Stimulated activated CD8-positive, alpha-beta memory T cell treated with anti-CD3 and anti-CD28 coated beads, Interleukin-4, amount 100 ng/mL, for 24 hours (primary cell): Measurements from ENCODE around the gene KLC1.
A peak's percentile ranks its signal among the peaks of the same experiment; 100 is the strongest.
"Not testable (repeated sequence)": the region's sequence is repeated elsewhere in the genome, so short reads cannot be mapped to it uniquely, and the experiment has no call there.

ENCODE experiments used
- DNase-seq: peaks from one replicate; pipeline ENCODE4 v3.0.0-alpha.2; 2020; ENCODE audit warnings: low read depth

Gene KLC1

DNA sequence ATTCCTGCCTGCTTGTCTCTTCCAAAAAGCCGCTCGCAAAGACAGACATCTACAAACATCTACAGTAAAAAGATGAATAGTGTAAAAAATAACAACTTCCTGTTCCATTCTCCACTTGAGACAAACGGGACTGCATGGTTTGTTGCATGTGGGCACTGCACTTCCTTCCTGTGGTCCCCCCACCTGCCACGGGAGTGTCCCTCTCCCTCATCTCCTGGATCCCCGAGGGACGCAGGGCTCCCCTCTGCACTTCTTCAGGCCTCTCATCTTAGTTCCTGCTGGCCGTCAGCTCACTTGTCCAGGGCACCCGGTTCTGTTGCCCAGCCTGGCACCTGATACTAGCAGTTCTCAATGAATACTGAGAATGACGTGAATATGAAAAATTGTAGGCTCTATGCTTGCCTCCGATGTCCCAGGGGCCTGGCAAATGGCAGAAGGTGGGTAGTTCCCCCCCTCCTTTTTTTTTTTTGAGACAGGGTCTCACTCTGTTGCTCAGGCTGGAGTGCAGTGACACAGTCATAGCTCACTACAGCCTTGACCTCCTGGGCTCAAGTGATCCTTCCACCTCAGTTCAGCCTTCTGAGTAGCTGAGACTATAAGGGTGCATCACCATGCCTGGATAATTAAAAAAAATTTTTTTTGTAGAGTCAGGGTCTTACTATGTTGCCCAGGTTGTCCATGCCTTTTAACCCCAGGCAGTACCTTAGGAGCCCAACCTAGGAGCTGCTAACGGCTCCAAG lies 3.5 kb upstream of the KLC1 start:
- DNase-seq, result no peak

DNA sequence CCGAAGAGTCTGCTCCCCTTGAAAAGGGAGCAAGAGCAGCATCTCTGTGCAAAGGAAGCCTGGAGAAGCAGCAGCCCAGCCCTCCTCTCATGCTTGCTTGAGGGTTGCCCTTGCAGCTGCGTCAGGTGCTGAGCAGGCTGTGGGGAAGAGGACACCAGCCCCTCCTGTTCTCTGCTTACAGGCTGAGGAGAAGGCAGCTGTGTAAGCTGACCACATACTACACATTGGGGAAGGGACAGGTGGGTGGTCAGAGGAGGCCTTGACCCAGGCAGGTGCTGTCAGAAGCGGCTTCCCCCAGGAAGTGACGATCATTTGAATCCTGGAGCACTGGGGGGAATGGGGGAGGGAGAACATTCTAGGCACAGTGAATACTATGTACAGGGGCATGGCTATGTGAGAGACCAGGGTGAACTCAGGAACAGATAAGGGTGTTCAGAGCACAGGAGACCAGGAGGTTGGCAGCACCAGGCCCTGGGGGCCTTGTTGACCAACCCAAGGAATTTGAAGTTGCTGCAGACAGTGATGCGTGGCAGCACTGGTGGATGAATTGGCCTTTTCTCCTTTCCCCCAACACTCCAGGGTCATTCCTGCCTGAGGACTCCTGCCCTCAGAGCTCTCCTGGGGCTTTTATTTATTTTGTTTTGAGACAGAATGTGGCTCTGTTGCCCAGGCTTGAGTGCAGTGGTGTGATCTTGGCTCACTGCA lies 2.7 kb upstream of the KLC1 start:
- no peak for DNase-seq

- DNase-seq, result no peak
These were observed 1.7 kb upstream of the KLC1 start for GRCh38 chr14:103627073-103628025.

DNA sequence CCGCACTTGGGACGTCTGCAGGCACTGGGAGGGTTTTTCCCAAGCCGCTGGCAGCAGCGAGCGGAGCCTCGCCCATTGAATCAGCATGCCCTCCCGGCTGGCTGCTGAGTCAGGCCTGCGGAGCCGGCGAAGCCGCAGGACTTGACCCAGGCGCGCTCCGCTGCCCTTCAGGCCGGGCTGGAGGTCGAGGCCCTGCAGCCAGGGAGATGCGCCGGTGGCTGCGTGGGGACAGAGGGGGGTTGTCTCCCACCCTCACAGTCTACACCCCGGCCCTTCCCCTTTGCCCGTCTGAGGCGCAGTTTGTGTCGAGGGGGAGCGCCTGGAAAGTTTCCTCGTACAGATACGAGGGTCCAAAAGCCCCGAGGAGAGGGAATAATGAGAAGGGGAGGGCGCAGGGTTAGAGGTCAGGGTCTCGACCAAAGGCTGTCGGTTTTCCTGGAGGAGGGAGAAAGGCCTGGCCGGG lies 759 bp upstream of the KLC1 start:
- DNase-seq, result no peak

- DNase-seq, result peak; percentile 36
These were observed 601 bp downstream of the KLC1 start for GRCh38 chr14:103629503-103630121.

DNA sequence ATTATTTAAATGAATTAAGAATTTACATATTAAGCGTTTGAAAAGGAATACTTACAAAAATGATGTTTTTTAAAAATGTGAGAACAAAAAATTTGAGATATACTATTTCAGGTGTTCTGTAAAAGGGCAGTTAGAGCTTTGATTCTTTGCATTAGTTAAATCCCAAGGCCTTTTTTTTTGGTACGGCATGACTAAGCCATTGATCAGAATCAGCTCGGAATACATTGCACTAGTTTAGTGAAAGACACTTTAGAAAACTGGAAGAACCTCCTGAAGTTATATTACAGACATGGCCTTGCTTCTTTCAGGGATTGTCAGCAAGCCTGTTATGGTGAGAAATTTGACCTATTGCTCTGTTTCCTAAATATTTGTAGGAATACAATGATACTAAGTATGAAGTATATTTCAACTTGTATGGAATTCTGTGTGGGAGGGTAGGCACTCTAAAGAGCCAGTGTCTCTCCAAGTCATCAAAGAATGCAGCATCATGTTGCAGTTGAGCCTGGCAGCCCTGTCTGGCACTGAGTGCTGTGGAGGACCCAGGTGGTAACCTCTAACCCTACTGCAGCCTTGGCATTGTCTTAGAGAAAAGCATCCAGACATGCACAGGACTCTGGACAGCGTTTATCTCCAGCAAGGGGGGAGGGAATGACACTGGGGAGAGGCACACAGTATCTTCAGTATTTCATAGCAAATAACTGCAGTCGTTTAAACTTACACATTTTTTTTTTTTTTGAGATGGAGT lies 1.5 kb downstream of the KLC1 start:
- DNase-seq, result no peak

DNA sequence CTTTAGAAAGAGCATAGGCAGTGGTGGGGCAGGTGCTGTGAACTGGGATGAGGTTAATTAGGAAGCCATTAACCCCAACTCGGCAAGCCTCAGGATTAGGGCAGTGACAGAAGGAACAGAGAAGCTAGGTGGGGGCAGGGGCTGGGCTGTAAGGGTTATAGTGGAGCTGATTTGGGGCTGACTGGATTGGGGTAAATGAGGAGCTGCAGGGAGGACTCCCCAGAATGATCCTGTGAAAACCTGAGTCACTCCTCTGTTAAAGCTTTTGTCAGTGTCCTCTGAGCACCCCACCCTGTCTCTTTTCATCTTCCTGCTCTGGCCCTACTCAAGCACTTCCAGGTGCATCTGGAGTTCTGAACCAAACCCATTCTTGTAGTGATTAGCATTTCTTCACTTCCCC lies 4.4 kb downstream of the KLC1 start:
- no peak for DNase-seq

- DNase-seq, result no peak
These were observed 5.1 kb downstream of the KLC1 start for GRCh38 chr14:103634156-103634555.

DNA sequence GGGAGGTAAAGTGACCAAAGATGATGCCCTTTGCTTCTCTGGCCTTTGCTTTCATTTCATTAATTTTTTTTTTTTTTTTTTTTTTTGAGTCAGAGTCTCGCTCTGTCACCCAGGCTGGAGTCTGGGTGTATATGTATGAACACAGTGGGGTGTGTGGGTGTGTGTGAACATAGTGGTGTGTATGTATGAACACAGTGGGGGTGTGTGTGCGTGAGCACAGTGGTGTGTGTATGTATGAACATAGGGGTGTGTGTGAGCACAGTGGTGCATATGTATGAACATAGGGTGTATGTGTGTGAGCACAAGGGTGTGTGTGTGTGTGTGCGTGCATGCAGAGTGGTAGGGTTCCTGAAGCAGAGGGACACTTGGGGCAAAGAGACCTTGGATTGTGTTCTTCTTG lies 9.6 kb downstream of the KLC1 start:
- DNase-seq, result no peak

GRCh38 chr14:103641161-103641560 lies 12.2 kb downstream of the KLC1 start:
- no peak for DNase-seq

DNA sequence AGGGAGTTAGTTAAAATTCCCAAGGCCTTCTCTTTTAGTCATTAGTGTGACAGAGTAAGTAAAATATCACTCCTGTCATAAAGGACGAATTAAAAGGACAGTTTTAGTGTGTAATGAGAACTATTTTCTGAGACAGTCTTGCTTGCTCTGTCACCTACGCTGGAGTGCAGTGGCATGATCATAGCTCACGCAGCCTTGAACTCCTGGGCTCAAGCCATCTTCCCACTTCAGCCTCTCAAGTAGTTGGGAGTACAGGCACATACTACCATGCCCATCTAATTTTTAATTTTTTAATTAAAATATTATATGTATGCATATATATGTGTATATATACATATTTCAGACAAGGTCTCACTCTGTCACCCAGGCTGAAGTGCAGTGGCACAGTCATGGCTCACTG lies 17.2 kb downstream of the KLC1 start:
- no peak for DNase-seq

- no peak for DNase-seq
These were observed 20.0 kb downstream of the KLC1 start for GRCh38 chr14:103649001-103649400.

- no peak for DNase-seq
These were observed 21.2 kb downstream of the KLC1 start for GRCh38 chr14:103650213-103650612.

- DNase-seq, result no peak
These were observed 22.6 kb downstream of the KLC1 start for GRCh38 chr14:103651585-103651984.

DNA sequence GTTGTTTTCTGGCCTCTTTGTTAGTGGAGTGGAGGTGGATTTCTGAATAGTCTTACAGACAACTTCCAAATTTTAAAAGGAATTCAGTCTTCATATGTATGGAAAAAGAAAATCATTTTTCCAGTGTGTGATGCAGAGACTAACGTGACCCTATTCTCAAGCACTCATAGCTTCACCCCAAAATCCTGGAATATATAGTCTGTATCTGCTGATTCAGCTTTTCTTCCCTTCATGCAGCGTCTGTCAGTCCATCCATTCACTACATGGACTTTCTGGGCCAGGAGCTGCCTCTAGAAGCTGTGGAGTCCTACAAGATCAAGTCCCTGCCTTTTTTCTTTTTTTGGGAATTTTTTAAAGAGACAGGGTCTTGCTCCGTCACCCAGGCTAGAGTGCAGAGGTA lies 23.8 kb downstream of the KLC1 start:
- DNase-seq, result no peak

DNA sequence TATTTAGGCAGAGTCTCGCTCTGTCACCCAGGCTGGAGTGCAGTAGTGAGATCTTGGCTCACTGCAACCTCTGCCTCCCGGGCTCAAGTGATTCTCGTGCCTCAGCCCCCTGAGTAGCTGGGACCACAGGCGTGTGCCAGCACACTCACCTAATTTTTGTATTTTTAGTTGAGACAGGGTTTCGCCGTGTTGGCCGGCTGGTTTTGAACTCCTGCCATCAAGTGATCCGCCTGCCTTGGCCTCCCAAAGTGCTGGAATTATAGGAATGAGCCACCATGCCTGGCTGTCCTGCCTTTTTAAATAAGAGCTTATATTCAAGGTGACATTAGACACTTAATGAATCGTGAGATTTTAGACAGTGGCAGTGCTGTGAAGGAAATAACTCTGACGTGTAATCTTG lies 24.3 kb downstream of the KLC1 start:
- DNase-seq, result not testable (repeated sequence)

DNA sequence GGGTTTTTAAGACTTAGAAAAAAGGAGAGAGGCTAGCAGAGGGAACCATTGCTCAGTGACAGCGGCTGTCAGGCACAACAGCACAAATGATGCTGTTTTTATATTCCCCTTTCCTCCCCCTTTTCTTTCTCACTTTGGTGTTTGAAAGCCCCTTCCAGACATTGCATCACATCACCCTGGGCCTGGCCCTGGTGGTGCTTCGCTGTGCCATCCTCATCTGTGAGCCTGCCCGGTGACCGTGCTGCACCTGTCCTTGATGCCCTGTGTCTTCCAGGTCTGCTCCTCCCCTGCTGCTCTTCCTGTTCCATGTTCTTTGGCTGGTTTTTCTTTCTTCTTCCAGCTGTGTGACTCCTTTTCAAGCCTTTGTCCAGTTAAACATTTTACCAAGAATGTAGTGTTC lies 24.8 kb downstream of the KLC1 start:
- DNase-seq, result no peak

- no peak for DNase-seq
These were observed 25.6 kb downstream of the KLC1 start for GRCh38 chr14:103654619-103655018.

- DNase-seq, result no peak
These were observed 27.2 kb downstream of the KLC1 start for GRCh38 chr14:103656031-103656755.

DNA sequence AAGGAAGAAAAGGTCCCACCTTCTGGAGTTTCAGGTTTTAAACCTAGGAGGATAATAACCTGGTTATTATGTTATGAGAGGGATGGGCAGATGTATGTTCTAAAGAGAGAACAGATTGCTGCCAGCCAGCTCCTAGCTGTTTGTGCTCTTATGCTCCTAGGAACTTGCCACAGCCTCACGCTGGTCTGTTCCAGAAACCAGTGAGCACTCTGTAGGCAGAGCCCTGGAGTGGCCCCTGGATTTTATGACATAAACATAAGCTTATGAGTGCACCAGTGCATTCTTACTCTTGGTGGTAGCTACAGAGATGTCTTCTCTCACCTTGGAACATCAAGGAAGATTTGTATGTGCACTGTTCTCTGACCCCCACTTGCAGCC lies 27.7 kb downstream of the KLC1 start:
- DNase-seq, result no peak

GRCh38 chr14:103657471-103657870 lies 28.5 kb downstream of the KLC1 start:
- DNase-seq, result no peak
